Prostate gland (tissue), 2 donors: ENCODE measurements around the gene ADAMTS1.

ENCODE experiments used
- POLR2A ChIP-seq: fragments of 450-650 bp; IDR thresholded peaks from one replicate; pipeline ENCODE4 v1.6.1; 2016; ENCODE audit warnings: antibody characterized with exemption, mild to moderate bottlenecking
- POLR2AphosphoS5 ChIP-seq: sonication (generic); formaldehyde crosslinking; IDR thresholded peaks from one replicate; pipeline ENCODE4 v1.6.1; 2017; ENCODE audit warnings: antibody characterized with exemption
- TF ChIP-seq, protein P1 (sequence below), 4 experiments: fragments of 200-600 bp in 2 of 4; fragments of 450-650 bp in 2 of 4; sonication (generic) in 2 of 4; IDR thresholded peaks; 1 replicate in 3 of 4; 2 replicates in 1 of 4; pipeline ENCODE4 v1.5.1; 2016 to 2019; ENCODE audit warnings: antibody characterized with exemption in 4 of 4, mild to moderate bottlenecking in 2 of 4, moderate library complexity in 2 of 4

- TF ChIP-seq, protein P1, sequence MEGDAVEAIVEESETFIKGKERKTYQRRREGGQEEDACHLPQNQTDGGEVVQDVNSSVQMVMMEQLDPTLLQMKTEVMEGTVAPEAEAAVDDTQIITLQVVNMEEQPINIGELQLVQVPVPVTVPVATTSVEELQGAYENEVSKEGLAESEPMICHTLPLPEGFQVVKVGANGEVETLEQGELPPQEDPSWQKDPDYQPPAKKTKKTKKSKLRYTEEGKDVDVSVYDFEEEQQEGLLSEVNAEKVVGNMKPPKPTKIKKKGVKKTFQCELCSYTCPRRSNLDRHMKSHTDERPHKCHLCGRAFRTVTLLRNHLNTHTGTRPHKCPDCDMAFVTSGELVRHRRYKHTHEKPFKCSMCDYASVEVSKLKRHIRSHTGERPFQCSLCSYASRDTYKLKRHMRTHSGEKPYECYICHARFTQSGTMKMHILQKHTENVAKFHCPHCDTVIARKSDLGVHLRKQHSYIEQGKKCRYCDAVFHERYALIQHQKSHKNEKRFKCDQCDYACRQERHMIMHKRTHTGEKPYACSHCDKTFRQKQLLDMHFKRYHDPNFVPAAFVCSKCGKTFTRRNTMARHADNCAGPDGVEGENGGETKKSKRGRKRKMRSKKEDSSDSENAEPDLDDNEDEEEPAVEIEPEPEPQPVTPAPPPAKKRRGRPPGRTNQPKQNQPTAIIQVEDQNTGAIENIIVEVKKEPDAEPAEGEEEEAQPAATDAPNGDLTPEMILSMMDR (IDR thresholded peaks at IDR 0.05): no peak
- TF ChIP-seq POLR2A (no peak), POLR2AphosphoS5 (no peak)
These were observed 49.8 kb downstream of the ADAMTS1 start for GRCh38 chr21:26795412-26795805.
